Tongue (tissue), 2 donors: Measurements from ENCODE around the gene FAM210B. TPM values are rescaled to one million over a fixed set of nuclear protein-coding genes. Genes with fewer than 3 reads are reported as not detected.
A peak's percentile ranks its signal among the peaks of the same experiment; 100 is the strongest.
"Not testable (repeated sequence)": the region's sequence is repeated elsewhere in the genome, so short reads cannot be mapped to it uniquely, and the experiment has no call there.

Experiments
- DNase-seq: peaks from one replicate; pipeline ENCODE4 v3.0.0-alpha.2; 2015
- total RNA-seq: library from RNA; depleted of rRNA; stranded (reverse); fragments of >200 nt; gene quantifications from one replicate; pipeline ENCODE4 v1.2.3, GENCODE V29; 2014

FAM210B gene
- total RNA-seq, 1 donor from 2014 or later: 36.1 TPM

GRCh38 chr20:56360908-56361205, 2.1 kb downstream of the FAM210B start:
- DNase-seq: no peak

- DNase-seq: no peak
Observed at GRCh38 chr20:56361900-56362299, 3.1 kb downstream of the FAM210B start.

GRCh38 chr20:56362833-56363413, 4.1 kb downstream of the FAM210B start:
- DNase-seq: no peak

- no peak for DNase-seq
Observed at GRCh38 chr20:56363491-56363890, 4.7 kb downstream of the FAM210B start.

- DNase-seq: no peak
Observed at GRCh38 chr20:56368351-56369134, 9.8 kb downstream of the FAM210B start.

- no peak for DNase-seq
Observed at GRCh38 chr20:56369179-56369578, 10.4 kb downstream of the FAM210B start.

GRCh38 chr20:56371977-56372376, 13.2 kb downstream of the FAM210B start:
- DNase-seq: no peak

- DNase-seq: no peak
Observed at GRCh38 chr20:56372850-56373249, 14.1 kb downstream of the FAM210B start.

- DNase-seq: no peak
Observed at GRCh38 chr20:56373942-56374341, 15.2 kb downstream of the FAM210B start.

GRCh38 chr20:56376331-56376730, 17.6 kb downstream of the FAM210B start:
- DNase-seq: no peak

GRCh38 chr20:56378386-56378785, 19.6 kb downstream of the FAM210B start:
- no peak for DNase-seq

- DNase-seq: no peak
Observed at GRCh38 chr20:56380375-56380774, 21.6 kb downstream of the FAM210B start.

- DNase-seq: no peak
Observed at GRCh38 chr20:56381501-56381900, 22.7 kb downstream of the FAM210B start.

GRCh38 chr20:56382696-56383095, 23.9 kb downstream of the FAM210B start:
- DNase-seq: no peak

GRCh38 chr20:56383334-56383733, 24.6 kb downstream of the FAM210B start:
- DNase-seq: no peak

GRCh38 chr20:56385130-56385529, 26.4 kb downstream of the FAM210B start:
- no peak for DNase-seq

GRCh38 chr20:56386219-56386618, 27.4 kb downstream of the FAM210B start:
- DNase-seq: no peak

GRCh38 chr20:56388882-56389281, 30.1 kb downstream of the FAM210B start:
- no peak for DNase-seq

- no peak for DNase-seq
Observed at GRCh38 chr20:56389807-56390206, 31.0 kb downstream of the FAM210B start.

- not testable (repeated sequence) for DNase-seq
Observed at GRCh38 chr20:56390396-56390795, 31.6 kb downstream of the FAM210B start.

GRCh38 chr20:56391037-56391436, 32.3 kb downstream of the FAM210B start:
- no peak for DNase-seq

GRCh38 chr20:56391596-56392131, 32.9 kb downstream of the FAM210B start:
- DNase-seq: no peak

- DNase-seq: peak; percentile 100
Observed at GRCh38 chr20:56392132-56392880, 33.5 kb downstream of the FAM210B start, which contains the start of the genes AURKA and CSTF1. Gene AURKA, minus strand, starts transcription at chr20:56392215. Its CDS starts 4,018 bp downstream, at chr20:56388197. Gene CSTF1, plus strand, starts transcription at chr20:56392645. Its CDS starts 2,908 bp downstream, at chr20:56395553.
